ENCODE measurements around the gene VPS16.

Gene VPS16

DNA sequence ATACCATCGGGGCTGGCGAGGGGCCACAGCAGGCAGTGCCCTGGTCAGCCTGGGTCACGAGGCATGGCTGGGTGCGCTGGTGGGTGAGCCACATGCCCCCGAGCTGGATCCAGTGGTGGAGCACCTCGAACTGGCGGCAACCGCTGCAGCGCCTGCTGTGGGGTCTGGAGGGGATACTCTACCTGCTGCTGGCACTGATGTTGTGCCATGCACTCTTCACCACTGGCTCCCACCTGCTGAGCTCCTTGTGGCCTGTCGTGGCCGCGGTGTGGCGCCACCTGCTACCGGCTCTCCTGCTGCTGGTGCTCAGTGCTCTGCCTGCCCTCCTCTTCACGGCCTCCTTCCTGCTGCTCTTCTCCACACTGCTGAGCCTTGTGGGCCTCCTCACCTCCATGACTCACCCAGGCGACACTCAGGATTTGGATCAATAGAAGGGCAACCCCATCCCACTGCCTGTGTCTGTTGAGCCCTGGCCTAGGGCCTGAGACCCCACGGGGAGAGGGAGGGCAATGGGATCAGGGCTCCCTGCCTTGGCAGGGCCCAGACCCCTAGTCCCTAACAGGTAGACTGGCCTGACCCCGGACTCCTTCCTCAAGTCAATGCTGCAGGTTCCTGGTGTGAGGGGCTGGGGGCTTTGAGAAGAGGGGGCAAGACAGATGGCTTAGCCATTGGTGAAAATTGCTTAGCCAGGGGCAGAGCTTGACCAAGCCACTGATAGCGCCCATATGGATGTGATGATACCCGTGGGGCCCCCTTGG lies 23.8 kb upstream of the VPS16 start:
- no peak for TF ChIP-seq SPI1 (IDR thresholded peaks at IDR 0.05; ENCODE audit: borderline replicate concordance, low read depth)
- TF ChIP-seq, protein P1, sequence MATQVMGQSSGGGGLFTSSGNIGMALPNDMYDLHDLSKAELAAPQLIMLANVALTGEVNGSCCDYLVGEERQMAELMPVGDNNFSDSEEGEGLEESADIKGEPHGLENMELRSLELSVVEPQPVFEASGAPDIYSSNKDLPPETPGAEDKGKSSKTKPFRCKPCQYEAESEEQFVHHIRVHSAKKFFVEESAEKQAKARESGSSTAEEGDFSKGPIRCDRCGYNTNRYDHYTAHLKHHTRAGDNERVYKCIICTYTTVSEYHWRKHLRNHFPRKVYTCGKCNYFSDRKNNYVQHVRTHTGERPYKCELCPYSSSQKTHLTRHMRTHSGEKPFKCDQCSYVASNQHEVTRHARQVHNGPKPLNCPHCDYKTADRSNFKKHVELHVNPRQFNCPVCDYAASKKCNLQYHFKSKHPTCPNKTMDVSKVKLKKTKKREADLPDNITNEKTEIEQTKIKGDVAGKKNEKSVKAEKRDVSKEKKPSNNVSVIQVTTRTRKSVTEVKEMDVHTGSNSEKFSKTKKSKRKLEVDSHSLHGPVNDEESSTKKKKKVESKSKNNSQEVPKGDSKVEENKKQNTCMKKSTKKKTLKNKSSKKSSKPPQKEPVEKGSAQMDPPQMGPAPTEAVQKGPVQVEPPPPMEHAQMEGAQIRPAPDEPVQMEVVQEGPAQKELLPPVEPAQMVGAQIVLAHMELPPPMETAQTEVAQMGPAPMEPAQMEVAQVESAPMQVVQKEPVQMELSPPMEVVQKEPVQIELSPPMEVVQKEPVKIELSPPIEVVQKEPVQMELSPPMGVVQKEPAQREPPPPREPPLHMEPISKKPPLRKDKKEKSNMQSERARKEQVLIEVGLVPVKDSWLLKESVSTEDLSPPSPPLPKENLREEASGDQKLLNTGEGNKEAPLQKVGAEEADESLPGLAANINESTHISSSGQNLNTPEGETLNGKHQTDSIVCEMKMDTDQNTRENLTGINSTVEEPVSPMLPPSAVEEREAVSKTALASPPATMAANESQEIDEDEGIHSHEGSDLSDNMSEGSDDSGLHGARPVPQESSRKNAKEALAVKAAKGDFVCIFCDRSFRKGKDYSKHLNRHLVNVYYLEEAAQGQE (IDR thresholded peaks at IDR 0.05; ENCODE audit: insufficient replicate concordance, low read depth) = no peak
- no peak for TF ChIP-seq CTCF (IDR thresholded peaks at IDR 0.05; ENCODE audit: insufficient read depth, low read length)
- no peak for TF ChIP-seq GABPA (IDR thresholded peaks at IDR 0.05; ENCODE audit: low read depth)
- TF ChIP-seq POLR2AphosphoS5 (IDR thresholded peaks at IDR 0.05; ENCODE audit: low read depth) = no peak
- Histone ChIP-seq H3K27me3 (ENCODE audit: insufficient read depth, poor library complexity, severe bottlenecking) (peaks cover 3% of the 10 kb centered on the region), H3K27ac (replicated peaks) (no peak overlapping the region), H3K4me3 (replicated peaks; ENCODE audit: insufficient read depth, low read length) (no peak overlapping the region)
- no peak for DNase-seq (ENCODE audit: low read depth in 1 of 2, low spot score in 1 of 2)

GRCh38 chr20:2817341-2817726 lies 23.2 kb upstream of the VPS16 start:
- Histone ChIP-seq H3K27ac (replicated peaks) (no peak overlapping the region), H3K4me3 (replicated peaks; ENCODE audit: insufficient read depth, low read length) (no peak overlapping the region), H3K27me3 (ENCODE audit: insufficient read depth, poor library complexity, severe bottlenecking) (peaks cover 5% of the 10 kb centered on the region)
- no peak for DNase-seq (ENCODE audit: low read depth in 1 of 2, low spot score in 1 of 2)
- TF ChIP-seq GABPA (IDR thresholded peaks at IDR 0.05; ENCODE audit: low read depth) = no peak
- TF ChIP-seq, protein P1 (IDR thresholded peaks at IDR 0.05; ENCODE audit: insufficient replicate concordance, low read depth) = no peak

GRCh38 chr20:2817891-2818595 lies 22.5 kb upstream of the VPS16 start:
- no peak for TF ChIP-seq POLR2AphosphoS5 (IDR thresholded peaks at IDR 0.05; ENCODE audit: low read depth)
- TF ChIP-seq SPI1 (IDR thresholded peaks at IDR 0.05; ENCODE audit: borderline replicate concordance, low read depth) = no peak
- no peak for TF ChIP-seq CTCF (IDR thresholded peaks at IDR 0.05; ENCODE audit: insufficient read depth, low read length)
- TF ChIP-seq GABPA (IDR thresholded peaks at IDR 0.05; ENCODE audit: low read depth) = no peak
- TF ChIP-seq, protein P1 (IDR thresholded peaks at IDR 0.05; ENCODE audit: insufficient replicate concordance, low read depth) = no peak
- no peak for DNase-seq (ENCODE audit: low read depth in 1 of 2, low spot score in 1 of 2)
- H3K4me3 ChIP-seq (replicated peaks; ENCODE audit: insufficient read depth, low read length) = no peak overlapping the region
- H3K27me3 ChIP-seq (ENCODE audit: insufficient read depth, poor library complexity, severe bottlenecking) = peaks cover 5% of the 10 kb centered on the region
- no peak overlapping the region for H3K27ac ChIP-seq (replicated peaks)
